ENCODE data around the gene FYTTD1.
"Not testable (repeated sequence)": the region's sequence is repeated elsewhere in the genome, so short reads cannot be mapped to it uniquely, and the experiment has no call there.

The FYTTD1 gene

GRCh38 chr3:197749601-197750395 is at the start of gene FYTTD1:
TSS of gene FYTTD1 (plus strand) at chr3:197749883. CDS start at chr3:197749972, 89 bp downstream.
- Histone ChIP-seq H3K9me3 (ENCODE audit: control insufficient read depth in 1 of 2, low read length in 2 of 2) (no peaks in the 10 kb centered on the region), H3K36me3 (ENCODE audit: control insufficient read depth in 1 of 2, insufficient read depth in 2 of 2, low read length in 2 of 2) (peaks cover 0 to 3% of the 10 kb centered on the region in 2 donors), H3K27me3 (ENCODE audit: low read depth, low read length) (no peaks in the 10 kb centered on the region), H3K4me3 (ENCODE audit: low read depth in 1 of 2, low read length in 2 of 2) (peak within 1 kb of the TSS; percentile 84 to 90), H3K4me1 (ENCODE audit: control insufficient read depth in 1 of 2, insufficient read depth in 2 of 2, low read length in 2 of 2) (peaks cover 3 to 14% of the 10 kb centered on the region in 2 donors), H3K27ac (ENCODE audit: low read length) (peak within 1 kb of the TSS; percentile 95)

- H3K27me3 ChIP-seq (ENCODE audit: low read depth, low read length), result no peaks in the 10 kb centered on the region
- H3K4me3 ChIP-seq (ENCODE audit: low read depth in 1 of 2, low read length in 2 of 2), result no peak overlapping the region
- no peaks in the 10 kb centered on the region for H3K9me3 ChIP-seq (ENCODE audit: control insufficient read depth in 1 of 2, low read length in 2 of 2)
- H3K4me1 ChIP-seq (ENCODE audit: control insufficient read depth in 1 of 2, insufficient read depth in 2 of 2, low read length in 2 of 2), result no peaks in the 10 kb centered on the region
- H3K36me3 ChIP-seq (ENCODE audit: control insufficient read depth in 1 of 2, insufficient read depth in 2 of 2, low read length in 2 of 2), result peaks cover 39 to 81% of the 10 kb centered on the region in 2 donors
- no peak overlapping the region for H3K27ac ChIP-seq (ENCODE audit: low read length)
Measured at GRCh38 chr3:197700095-197700494, 49.6 kb upstream of the FYTTD1 start.

GRCh38 chr3:197701841-197702240 is 47.8 kb upstream of the FYTTD1 start:
- Histone ChIP-seq H3K4me3 (ENCODE audit: low read depth in 1 of 2, low read length in 2 of 2) (no peak overlapping the region), H3K4me1 (ENCODE audit: control insufficient read depth in 1 of 2, insufficient read depth in 2 of 2, low read length in 2 of 2) (no peaks in the 10 kb centered on the region), H3K9me3 (ENCODE audit: control insufficient read depth in 1 of 2, low read length in 2 of 2) (no peaks in the 10 kb centered on the region), H3K36me3 (ENCODE audit: control insufficient read depth in 1 of 2, insufficient read depth in 2 of 2, low read length in 2 of 2) (peaks cover 26 to 65% of the 10 kb centered on the region in 2 donors), H3K27me3 (ENCODE audit: low read depth, low read length) (no peaks in the 10 kb centered on the region), H3K27ac (ENCODE audit: low read length) (no peak overlapping the region)

GRCh38 chr3:197706658-197707057 is 43.0 kb upstream of the FYTTD1 start:
- H3K4me1 ChIP-seq (ENCODE audit: control insufficient read depth in 1 of 2, insufficient read depth in 2 of 2, low read length in 2 of 2), result no peaks in the 10 kb centered on the region
- H3K27me3 ChIP-seq (ENCODE audit: low read depth, low read length), result no peaks in the 10 kb centered on the region
- H3K36me3 ChIP-seq (ENCODE audit: control insufficient read depth in 1 of 2, insufficient read depth in 2 of 2, low read length in 2 of 2), result peaks cover 7 to 23% of the 10 kb centered on the region in 2 donors
- H3K27ac ChIP-seq (ENCODE audit: low read length), result no peak overlapping the region
- H3K9me3 ChIP-seq (ENCODE audit: control insufficient read depth in 1 of 2, low read length in 2 of 2), result no peaks in the 10 kb centered on the region
- H3K4me3 ChIP-seq (ENCODE audit: low read depth in 1 of 2, low read length in 2 of 2), result no peak overlapping the region

- Histone ChIP-seq H3K27ac (ENCODE audit: low read length) (no peak overlapping the region), H3K9me3 (ENCODE audit: control insufficient read depth in 1 of 2, low read length in 2 of 2) (no peaks in the 10 kb centered on the region), H3K36me3 (ENCODE audit: control insufficient read depth in 1 of 2, insufficient read depth in 2 of 2, low read length in 2 of 2) (peaks cover 0 to 12% of the 10 kb centered on the region in 2 donors), H3K4me3 (ENCODE audit: low read depth in 1 of 2, low read length in 2 of 2) (no peak overlapping the region), H3K4me1 (ENCODE audit: control insufficient read depth in 1 of 2, insufficient read depth in 2 of 2, low read length in 2 of 2) (peaks cover 5 to 16% of the 10 kb centered on the region in 2 donors), H3K27me3 (ENCODE audit: low read depth, low read length) (no peaks in the 10 kb centered on the region)
Measured at GRCh38 chr3:197709135-197709534, 40.5 kb upstream of the FYTTD1 start.

- H3K27me3 ChIP-seq (ENCODE audit: low read depth, low read length); H3K9me3 ChIP-seq (ENCODE audit: control insufficient read depth in 1 of 2, low read length in 2 of 2); H3K27ac ChIP-seq (ENCODE audit: low read length); H3K4me3 ChIP-seq (ENCODE audit: low read depth in 1 of 2, low read length in 2 of 2); H3K36me3 ChIP-seq (ENCODE audit: control insufficient read depth in 1 of 2, insufficient read depth in 2 of 2, low read length in 2 of 2): not testable (repeated sequence)
- H3K4me1 ChIP-seq (ENCODE audit: control insufficient read depth in 1 of 2, insufficient read depth in 2 of 2, low read length in 2 of 2), result peaks cover 5 to 16% of the 10 kb centered on the region in 2 donors
Measured at GRCh38 chr3:197710965-197711364, 38.7 kb upstream of the FYTTD1 start.

GRCh38 chr3:197711973-197712707 is 37.5 kb upstream of the FYTTD1 start:
- Histone ChIP-seq H3K4me3 (ENCODE audit: low read depth in 1 of 2, low read length in 2 of 2) (peak overlapping the region; percentile 47 to 48), H3K4me1 (ENCODE audit: control insufficient read depth in 1 of 2, insufficient read depth in 2 of 2, low read length in 2 of 2) (peaks cover 5 to 16% of the 10 kb centered on the region in 2 donors), H3K36me3 (ENCODE audit: control insufficient read depth in 1 of 2, insufficient read depth in 2 of 2, low read length in 2 of 2) (peaks cover 0 to 16% of the 10 kb centered on the region in 2 donors)

GRCh38 chr3:197713477-197713822 is 36.2 kb upstream of the FYTTD1 start:
- peak overlapping the region in 1 of 2 donors; percentile 47 for H3K4me3 ChIP-seq (ENCODE audit: low read depth in 1 of 2, low read length in 2 of 2)

More at GRCh38 chr3:197711973-197712707, 37.5 kb upstream of the FYTTD1 start:
- no peaks in the 10 kb centered on the region for H3K27me3 ChIP-seq (ENCODE audit: low read depth, low read length)
- H3K27ac ChIP-seq (ENCODE audit: low read length), result peak overlapping the region; percentile 86
- H3K9me3 ChIP-seq (ENCODE audit: control insufficient read depth in 1 of 2, low read length in 2 of 2), result no peaks in the 10 kb centered on the region

GRCh38 chr3:197714251-197714650 is 35.4 kb upstream of the FYTTD1 start:
- H3K4me3 ChIP-seq (ENCODE audit: low read depth in 1 of 2, low read length in 2 of 2), result no peak overlapping the region
- H3K27me3 ChIP-seq (ENCODE audit: low read depth, low read length), result no peaks in the 10 kb centered on the region
- H3K4me1 ChIP-seq (ENCODE audit: control insufficient read depth in 1 of 2, insufficient read depth in 2 of 2, low read length in 2 of 2), result peaks cover 5 to 16% of the 10 kb centered on the region in 2 donors
- H3K27ac ChIP-seq (ENCODE audit: low read length), result no peak overlapping the region
- peaks cover 0 to 16% of the 10 kb centered on the region in 2 donors for H3K36me3 ChIP-seq (ENCODE audit: control insufficient read depth in 1 of 2, insufficient read depth in 2 of 2, low read length in 2 of 2)
- no peaks in the 10 kb centered on the region for H3K9me3 ChIP-seq (ENCODE audit: control insufficient read depth in 1 of 2, low read length in 2 of 2)

More at GRCh38 chr3:197713477-197713822, 36.2 kb upstream of the FYTTD1 start:
- Histone ChIP-seq H3K36me3 (ENCODE audit: control insufficient read depth in 1 of 2, insufficient read depth in 2 of 2, low read length in 2 of 2) (peaks cover 0 to 16% of the 10 kb centered on the region in 2 donors), H3K4me1 (ENCODE audit: control insufficient read depth in 1 of 2, insufficient read depth in 2 of 2, low read length in 2 of 2) (peaks cover 5 to 16% of the 10 kb centered on the region in 2 donors), H3K27ac (ENCODE audit: low read length) (peak overlapping the region; percentile 86), H3K27me3 (ENCODE audit: low read depth, low read length) (no peaks in the 10 kb centered on the region), H3K9me3 (ENCODE audit: control insufficient read depth in 1 of 2, low read length in 2 of 2) (no peaks in the 10 kb centered on the region)

- Histone ChIP-seq H3K36me3 (ENCODE audit: control insufficient read depth in 1 of 2, insufficient read depth in 2 of 2, low read length in 2 of 2) (peaks cover 0 to 16% of the 10 kb centered on the region in 2 donors), H3K4me3 (ENCODE audit: low read depth in 1 of 2, low read length in 2 of 2) (no peak overlapping the region), H3K4me1 (ENCODE audit: control insufficient read depth in 1 of 2, insufficient read depth in 2 of 2, low read length in 2 of 2) (no peaks in the 10 kb centered on the region), H3K9me3 (ENCODE audit: control insufficient read depth in 1 of 2, low read length in 2 of 2) (peaks cover 0 to 5% of the 10 kb centered on the region in 2 donors), H3K27me3 (ENCODE audit: low read depth, low read length) (no peaks in the 10 kb centered on the region), H3K27ac (ENCODE audit: low read length) (no peak overlapping the region)
Measured at GRCh38 chr3:197718891-197719290, 30.8 kb upstream of the FYTTD1 start.

- H3K27ac ChIP-seq (ENCODE audit: low read length), result no peak overlapping the region
- peaks cover 0 to 5% of the 10 kb centered on the region in 2 donors for H3K9me3 ChIP-seq (ENCODE audit: control insufficient read depth in 1 of 2, low read length in 2 of 2)
- no peak overlapping the region for H3K4me3 ChIP-seq (ENCODE audit: low read depth in 1 of 2, low read length in 2 of 2)
- H3K27me3 ChIP-seq (ENCODE audit: low read depth, low read length), result no peaks in the 10 kb centered on the region
- no peaks in the 10 kb centered on the region for H3K4me1 ChIP-seq (ENCODE audit: control insufficient read depth in 1 of 2, insufficient read depth in 2 of 2, low read length in 2 of 2)
- H3K36me3 ChIP-seq (ENCODE audit: control insufficient read depth in 1 of 2, insufficient read depth in 2 of 2, low read length in 2 of 2), result peaks cover 0 to 15% of the 10 kb centered on the region in 2 donors
Measured at GRCh38 chr3:197720694-197721093, 29.0 kb upstream of the FYTTD1 start.

Measured in muscle layer of duodenum (tissue), 2 donors.